SK-N-MC (cell line): ENCODE results near the gene TANGO2.

Source experiments
- FOXP2 ChIP-seq: optimal IDR thresholded peaks from 2 replicates; pipeline ENCODE3; 2011; ENCODE audit warnings: mild to moderate bottlenecking, moderate library complexity; ENCODE audit not compliant: insufficient read depth; ENCODE audit errors: extremely low read length, control extremely low read depth
- POLR2AphosphoS5 ChIP-seq: IDR thresholded peaks from 2 replicates; pipeline ENCODE4 v1.6.1; 2012; ENCODE audit warnings: mild to moderate bottlenecking, low read depth, low read length, borderline replicate concordance

DNA sequence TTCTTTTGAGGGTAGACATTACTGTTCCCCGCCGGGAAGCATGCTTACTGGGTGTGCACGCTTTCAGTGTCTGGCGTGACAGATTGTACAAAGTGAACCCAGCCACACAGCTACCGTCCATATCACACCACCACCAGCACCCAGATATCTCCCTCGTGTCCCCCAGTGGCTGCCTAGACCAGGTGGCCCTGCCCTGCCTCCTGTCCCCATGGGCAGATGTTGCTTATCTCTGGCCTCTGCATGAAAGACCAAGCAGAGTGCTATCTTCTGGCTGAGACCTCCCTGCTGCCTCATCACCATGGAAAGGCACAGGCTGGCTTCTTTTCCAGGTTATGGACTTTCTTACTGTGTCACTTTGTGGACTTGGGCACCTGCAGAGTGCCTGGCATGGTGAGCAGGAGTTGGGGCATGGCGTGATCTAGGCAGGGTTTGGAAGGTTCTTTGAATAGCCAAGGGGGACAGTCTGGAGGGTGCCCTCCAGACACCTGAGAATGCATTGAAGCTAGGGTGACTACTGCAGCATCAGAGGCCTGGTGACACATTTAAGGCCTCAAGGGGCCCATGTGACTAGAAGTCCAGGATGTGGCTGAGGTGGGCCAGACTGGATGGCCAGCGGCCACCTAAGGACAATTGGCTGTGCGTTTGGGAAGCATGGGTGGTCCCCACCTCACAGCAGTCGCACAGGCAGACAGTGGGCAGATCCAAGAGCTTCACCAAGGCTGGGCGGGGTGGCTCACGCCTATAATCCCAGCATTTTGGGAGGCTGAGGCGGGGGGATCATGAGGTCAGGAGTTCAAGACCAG lies 4.7 kb downstream of the TANGO2 start:
- TF ChIP-seq POLR2AphosphoS5 (no peak), FOXP2 (no peak)
